ENCODE measurements around the gene PBX2. TPM values are rescaled to one million over a fixed set of nuclear protein-coding genes. Genes with fewer than 3 reads are reported as not detected.

Gene PBX2
- total and polyA plus RNA-seq, 9 donors = 39.3 to 110 (median 90.7) TPM

DNA sequence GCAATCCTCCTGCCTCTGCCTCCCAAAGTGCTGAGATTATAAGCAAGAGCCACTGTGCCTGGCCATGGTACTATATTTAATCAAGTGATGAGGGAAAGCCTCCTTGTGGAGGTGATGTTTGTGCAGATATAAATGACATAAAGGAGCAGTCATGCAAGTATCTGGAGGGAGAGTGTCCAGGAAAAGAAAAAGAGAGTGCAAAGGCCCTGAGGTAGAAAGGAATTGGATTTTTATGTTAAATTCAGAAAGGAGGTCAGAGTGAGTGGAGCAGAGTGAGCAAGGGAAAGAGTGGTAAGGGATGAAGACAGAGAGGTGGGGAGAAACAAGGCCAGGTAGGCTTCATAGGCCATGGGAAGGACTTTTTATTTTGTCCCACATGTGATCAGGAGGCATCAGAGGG is 52.5 kb downstream of the PBX2 start:
- H3K4me3 ChIP-seq = no peak overlapping the region
- intact Hi-C loops (cut with DNase I) = no loop called here
- no peaks in the 10 kb centered on the region for H3K27me3 ChIP-seq
- no peaks in the 10 kb centered on the region for H3K9me3 ChIP-seq
- peak overlapping the region in 1 of 2 donors; percentile 43 for H3K27ac ChIP-seq
- peaks cover 15% of the 10 kb centered on the region for H3K4me1 ChIP-seq (ENCODE audit: insufficient read depth)
- no peak for DNase-seq
- H3K36me3 ChIP-seq = no peaks in the 10 kb centered on the region
- TF ChIP-seq POLR2A (IDR thresholded peaks at IDR 0.05) = no peak

Small RNA genes lying within 50 kb of the gene (microRNA-seq; reads per million reads assigned to microRNA genes)
- gene MIR6721 (0 to 0.18 (median 0) reads per million in 3 donors), gene MIR6833 (0 to 0.32 (median 0) reads per million in 3 donors)

Small RNA genes lying within 50 kb of the gene (small RNA-seq; reads per million reads assigned to genes)
- gene AL662884.1 (not detected), gene MIR6833 (not detected)

Other genes with a start within 250 kb of the PBX2 start
- gene CFB, start 244.1 kb downstream of the PBX2 start, total RNA-seq = 100 to 1,000 TPM in 1 of 7 donors, 10 to 100 TPM in 6; 11.3 to 231 (median 23.8) TPM
- 10 to 100 TPM; 19.1 to 20.4 TPM for gene CFB, start 244.1 kb downstream of the PBX2 start, polyA plus RNA-seq
- 10 to 100 TPM; 59.2 to 75.0 (median 65.8) TPM for gene NELFE, start 231.2 kb downstream of the PBX2 start, total RNA-seq
- 10 to 100 TPM; 54.8 to 84.5 TPM for gene NELFE, start 231.2 kb downstream of the PBX2 start, polyA plus RNA-seq
- gene SKIC2, start 231.0 kb downstream of the PBX2 start, total RNA-seq = 10 to 100 TPM; 37.2 to 59.4 (median 51.5) TPM
- 10 to 100 TPM; 24.6 to 36.3 TPM for gene SKIC2, start 231.0 kb downstream of the PBX2 start, polyA plus RNA-seq
- gene DXO, start 218.1 kb downstream of the PBX2 start, total RNA-seq = 10 to 100 TPM; 22.3 to 42.8 (median 26.7) TPM
- 10 to 100 TPM; 11.7 to 29.3 TPM for gene DXO, start 218.1 kb downstream of the PBX2 start, polyA plus RNA-seq
- gene C4A, start 208.1 kb downstream of the PBX2 start, total RNA-seq = 1,000 to 10,000 TPM in 1 of 7 donors, 100 to 1,000 TPM in 6; 147 to 1,617 (median 248) TPM
- gene C4A, start 208.1 kb downstream of the PBX2 start, polyA plus RNA-seq = 100 to 1,000 TPM; 114 to 324 TPM
- gene C4B, start 175.4 kb downstream of the PBX2 start, total RNA-seq = 1,000 to 10,000 TPM in 1 of 7 donors, 100 to 1,000 TPM in 6; 163 to 1,673 (median 271) TPM
- gene C4B, start 175.4 kb downstream of the PBX2 start, polyA plus RNA-seq = 100 to 1,000 TPM in 1 of 2 donors, 10 to 100 TPM in 1; 97.4 to 326 TPM
- gene CYP21A2, start 151.8 kb downstream of the PBX2 start, total RNA-seq = 10 to 100 TPM in 1 of 7 donors, 1 to 10 TPM in 6; 2.4 to 21.7 (median 8.8) TPM
- gene CYP21A2, start 151.8 kb downstream of the PBX2 start, polyA plus RNA-seq = 1 to 10 TPM; 1.9 to 4.8 TPM
- gene TNXB, start 80.9 kb downstream of the PBX2 start, total RNA-seq = 100 to 1,000 TPM in 6 of 7 donors, 10 to 100 TPM in 1; 58.5 to 334 (median 205) TPM
- 100 to 1,000 TPM in 1 of 2 donors, 10 to 100 TPM in 1; 13.3 to 114 TPM for gene TNXB, start 80.9 kb downstream of the PBX2 start, polyA plus RNA-seq
- gene ATF6B, start 62.0 kb downstream of the PBX2 start, total RNA-seq = 100 to 1,000 TPM in 1 of 7 donors, 10 to 100 TPM in 6; 27.8 to 100 (median 84.5) TPM
- 10 to 100 TPM; 37.9 to 70.3 TPM for gene ATF6B, start 62.0 kb downstream of the PBX2 start, polyA plus RNA-seq
- 1 to 10 TPM; 1.7 to 4.6 (median 4.1) TPM for gene FKBPL, start 59.9 kb downstream of the PBX2 start, total RNA-seq
- gene FKBPL, start 59.9 kb downstream of the PBX2 start, polyA plus RNA-seq = 1 to 10 TPM; 4.2 to 5.5 TPM
- gene PRRT1, start 38.3 kb downstream of the PBX2 start, total RNA-seq = 10 to 100 TPM in 5 of 7 donors, 1 to 10 TPM in 2; 2.4 to 44.1 (median 28.0) TPM
- gene PRRT1, start 38.3 kb downstream of the PBX2 start, polyA plus RNA-seq = 10 to 100 TPM; 16.3 to 27.7 TPM
- 10 to 100 TPM; 33.5 to 63.9 (median 43.9) TPM for gene PPT2, start 36.1 kb downstream of the PBX2 start, total RNA-seq
- 10 to 100 TPM; 34.4 to 53.1 TPM for gene PPT2, start 36.1 kb downstream of the PBX2 start, polyA plus RNA-seq
- 10 to 100 TPM; 11.8 to 47.3 (median 36.8) TPM for gene EGFL8, start 25.6 kb downstream of the PBX2 start, total RNA-seq
- gene EGFL8, start 25.6 kb downstream of the PBX2 start, polyA plus RNA-seq = 10 to 100 TPM; 29.8 to 36.7 TPM
- gene AGPAT1, start 14.1 kb downstream of the PBX2 start, total RNA-seq = 10 to 100 TPM; 29.6 to 82.4 (median 60.6) TPM
- 10 to 100 TPM; 53.5 to 75.7 TPM for gene AGPAT1, start 14.1 kb downstream of the PBX2 start, polyA plus RNA-seq
- 10 to 100 TPM; 49.2 to 81.6 (median 75.4) TPM for gene RNF5, start 11.8 kb downstream of the PBX2 start, total RNA-seq
- gene RNF5, start 11.8 kb downstream of the PBX2 start, polyA plus RNA-seq = 100 to 1,000 TPM in 1 of 2 donors, 10 to 100 TPM in 1; 88.6 to 103 TPM
- gene AGER, start 5.9 kb downstream of the PBX2 start, total RNA-seq = 10 to 100 TPM in 1 of 7 donors, 1 to 10 TPM in 6; 3.4 to 12.8 (median 8.1) TPM
- 1 to 10 TPM; 5.1 to 5.9 TPM for gene AGER, start 5.9 kb downstream of the PBX2 start, polyA plus RNA-seq
- gene GPSM3, start 2.4 kb upstream of the PBX2 start, total RNA-seq = 1 to 10 TPM; 3.1 to 8.4 (median 4.7) TPM
- 1 to 10 TPM; 5.4 to 8.7 TPM for gene GPSM3, start 2.4 kb upstream of the PBX2 start, polyA plus RNA-seq
- 10 to 100 TPM in 4 of 7 donors, 1 to 10 TPM in 3; 7.2 to 19.1 (median 10.7) TPM for gene NOTCH4, start 33.9 kb upstream of the PBX2 start, total RNA-seq
- 10 to 100 TPM; 12.4 to 21.2 TPM for gene NOTCH4, start 33.9 kb upstream of the PBX2 start, polyA plus RNA-seq
- not detected for gene TSBP1, start 181.7 kb upstream of the PBX2 start, total RNA-seq
- gene TSBP1, start 181.7 kb upstream of the PBX2 start, polyA plus RNA-seq = not detected
- not detected for gene BTNL2, start 217.0 kb upstream of the PBX2 start, total RNA-seq
- gene BTNL2, start 217.0 kb upstream of the PBX2 start, polyA plus RNA-seq = not detected
- 100 to 1,000 TPM in 5 of 7 donors, 10 to 100 TPM in 2; 19.5 to 262 (median 130) TPM for gene HLA-DRA, start 249.7 kb upstream of the PBX2 start, total RNA-seq
- 1,000 to 10,000 TPM in 1 of 2 donors, 100 to 1,000 TPM in 1; 118 to 1,131 TPM for gene HLA-DRA, start 249.7 kb upstream of the PBX2 start, polyA plus RNA-seq

All from ovary (tissue), 9 donors.